Measurements from ENCODE around the gene TNFSF11.
A peak's percentile ranks its signal among the peaks of the same experiment; 100 is the strongest.

The TNFSF11 gene, protein sequence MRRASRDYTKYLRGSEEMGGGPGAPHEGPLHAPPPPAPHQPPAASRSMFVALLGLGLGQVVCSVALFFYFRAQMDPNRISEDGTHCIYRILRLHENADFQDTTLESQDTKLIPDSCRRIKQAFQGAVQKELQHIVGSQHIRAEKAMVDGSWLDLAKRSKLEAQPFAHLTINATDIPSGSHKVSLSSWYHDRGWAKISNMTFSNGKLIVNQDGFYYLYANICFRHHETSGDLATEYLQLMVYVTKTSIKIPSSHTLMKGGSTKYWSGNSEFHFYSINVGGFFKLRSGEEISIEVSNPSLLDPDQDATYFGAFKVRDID

DNA sequence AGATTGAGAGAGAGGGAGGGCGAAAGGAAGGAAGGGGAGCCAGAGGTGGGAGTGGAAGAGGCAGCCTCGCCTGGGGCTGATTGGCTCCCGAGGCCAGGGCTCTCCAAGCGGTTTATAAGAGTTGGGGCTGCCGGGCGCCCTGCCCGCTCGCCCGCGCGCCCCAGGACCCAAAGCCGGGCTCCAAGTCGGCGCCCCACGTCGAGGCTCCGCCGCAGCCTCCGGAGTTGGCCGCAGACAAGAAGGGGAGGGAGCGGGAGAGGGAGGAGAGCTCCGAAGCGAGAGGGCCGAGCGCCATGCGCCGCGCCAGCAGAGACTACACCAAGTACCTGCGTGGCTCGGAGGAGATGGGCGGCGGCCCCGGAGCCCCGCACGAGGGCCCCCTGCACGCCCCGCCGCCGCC is at the start of gene TNFSF11:
Gene TNFSF11, plus strand, starts transcription at position 142 of the 400 bp plus-strand sequence. Its CDS starts 152 bp downstream, at position 294.
- Mint-ChIP-seq H3K27ac (no peak within 1 kb of the TSS), H3K27me3 (peaks cover 49% of the 10 kb centered on the region), H3K36me3 (ENCODE audit: low read depth) (no peaks in the 10 kb centered on the region), H3K4me3 (peak within 1 kb of the TSS; percentile 59), H3K4me1 (ENCODE audit: low read depth) (peaks cover 28% of the 10 kb centered on the region), H3K9me3 (peaks cover 9% of the 10 kb centered on the region)
- intact Hi-C loops (cut with micrococcal nuclease), result no loop called here

DNA sequence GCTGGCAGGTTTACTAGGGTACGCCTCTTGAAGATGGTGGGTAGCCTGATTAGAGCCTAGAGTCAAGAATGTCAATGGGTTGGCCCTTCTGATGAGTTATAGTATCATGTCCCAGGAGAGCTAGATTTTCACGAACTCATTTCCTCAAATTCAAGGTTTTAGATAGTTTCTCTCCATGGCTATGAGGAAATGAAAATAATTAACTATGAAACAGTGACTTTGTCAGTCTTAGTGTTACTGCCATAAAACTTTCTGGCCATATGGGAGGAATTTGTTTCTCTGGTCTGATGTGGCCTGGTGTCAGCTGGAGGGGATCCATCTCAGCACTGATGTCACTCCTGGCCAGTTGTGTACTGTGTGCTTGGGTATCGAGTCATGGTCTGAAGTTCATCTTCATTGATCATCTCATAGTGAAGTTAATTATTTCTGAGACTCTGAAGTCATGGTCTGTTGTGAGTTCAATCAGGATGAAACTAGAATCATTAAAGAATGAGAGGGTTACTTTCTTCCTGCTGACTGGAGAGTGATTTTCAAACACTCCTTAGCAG is 49.4 kb upstream of the TNFSF11 start:
- H3K9me3 Mint-ChIP-seq, result peaks cover 3% of the 10 kb centered on the region
- H3K36me3 Mint-ChIP-seq (ENCODE audit: low read depth), result no peaks in the 10 kb centered on the region
- peaks cover 8% of the 10 kb centered on the region for H3K27me3 Mint-ChIP-seq
- H3K4me3 Mint-ChIP-seq, result no peak overlapping the region
- H3K4me1 Mint-ChIP-seq (ENCODE audit: low read depth), result peaks cover 26% of the 10 kb centered on the region
- intact Hi-C loops (cut with micrococcal nuclease), result no loop called here
- H3K27ac Mint-ChIP-seq, result peak overlapping the region; percentile 64

DNA sequence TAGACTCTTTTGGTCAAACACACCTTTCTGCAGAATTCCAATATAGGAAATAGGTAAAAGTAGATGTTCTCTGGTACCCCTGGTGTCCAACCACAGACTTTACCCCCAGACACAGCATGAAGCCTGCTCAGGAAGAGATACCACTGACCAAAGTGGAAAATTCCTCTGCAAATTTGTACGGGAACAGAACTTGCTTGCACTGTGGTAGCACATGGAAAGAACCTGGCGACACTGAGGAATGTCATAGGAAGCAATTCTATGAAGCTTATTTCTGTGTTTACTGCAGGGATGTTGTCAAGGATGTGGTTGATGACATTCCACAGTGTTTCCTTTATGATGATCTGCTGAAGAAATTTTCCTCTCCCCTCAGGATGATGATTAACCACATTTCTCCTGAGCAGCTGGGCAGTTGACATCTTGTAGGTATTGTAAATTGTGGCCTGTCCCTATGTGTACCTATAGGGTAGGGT is 48.9 kb upstream of the TNFSF11 start:
- intact Hi-C loops (cut with micrococcal nuclease), result no loop called here
- no peaks in the 10 kb centered on the region for H3K36me3 Mint-ChIP-seq (ENCODE audit: low read depth)
- no peaks in the 10 kb centered on the region for H3K9me3 Mint-ChIP-seq
- H3K4me3 Mint-ChIP-seq, result no peak overlapping the region
- peak overlapping the region; percentile 64 for H3K27ac Mint-ChIP-seq
- H3K27me3 Mint-ChIP-seq, result peaks cover 10% of the 10 kb centered on the region
- peaks cover 26% of the 10 kb centered on the region for H3K4me1 Mint-ChIP-seq (ENCODE audit: low read depth)

DNA sequence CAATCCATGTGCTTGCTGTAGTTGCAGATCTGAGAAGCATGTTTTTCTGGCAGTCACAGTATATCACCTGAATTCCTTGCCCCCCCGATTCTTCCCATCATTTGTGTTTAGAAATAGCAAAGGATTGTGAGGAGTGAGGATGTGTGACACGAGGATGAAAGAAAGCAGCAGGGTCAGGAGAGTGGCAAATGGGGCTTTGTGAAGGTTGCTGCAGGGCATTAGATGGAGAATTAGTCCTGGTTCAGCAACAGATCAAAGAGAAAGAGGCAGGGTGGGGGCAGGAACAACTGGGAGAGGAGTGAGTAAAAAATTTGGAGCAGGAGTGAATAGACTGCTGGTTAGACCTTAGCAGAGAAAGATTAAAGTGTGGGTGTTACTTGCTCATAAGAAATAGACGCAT is 47.7 kb upstream of the TNFSF11 start:
- Mint-ChIP-seq H3K27me3 (peaks cover 11% of the 10 kb centered on the region), H3K27ac (no peak overlapping the region)

DNA sequence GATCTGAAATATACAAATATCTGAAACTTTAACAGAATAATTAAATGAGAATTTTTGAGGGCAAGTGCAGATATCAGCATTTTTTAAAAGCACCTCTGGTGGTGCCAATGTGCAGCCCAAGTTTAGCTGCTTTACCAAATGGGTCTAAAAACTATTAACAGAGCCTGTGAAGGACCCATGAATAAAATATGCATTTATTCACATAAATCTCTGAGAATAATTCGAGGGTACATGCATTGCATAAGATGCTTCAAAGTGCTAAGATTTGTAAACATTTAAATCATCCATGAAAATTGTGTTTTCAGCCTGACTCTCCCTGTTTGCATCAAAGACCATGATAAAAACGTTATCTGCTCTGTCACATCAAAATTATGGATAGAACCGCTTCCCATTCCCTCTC is 47.1 kb upstream of the TNFSF11 start:
- H3K9me3 Mint-ChIP-seq, result no peaks in the 10 kb centered on the region
- H3K4me1 Mint-ChIP-seq (ENCODE audit: low read depth), result peaks cover 35% of the 10 kb centered on the region
- intact Hi-C loops (cut with micrococcal nuclease), result no loop called here
- no peak overlapping the region for H3K27ac Mint-ChIP-seq
- H3K27me3 Mint-ChIP-seq, result peaks cover 11% of the 10 kb centered on the region
- no peak overlapping the region for H3K4me3 Mint-ChIP-seq
- H3K36me3 Mint-ChIP-seq (ENCODE audit: low read depth), result no peaks in the 10 kb centered on the region

More for the DNA sequence above, 47.7 kb upstream of the TNFSF11 start:
- Mint-ChIP-seq H3K9me3 (no peaks in the 10 kb centered on the region), H3K4me1 (ENCODE audit: low read depth) (peaks cover 33% of the 10 kb centered on the region), H3K4me3 (no peak overlapping the region), H3K36me3 (ENCODE audit: low read depth) (no peaks in the 10 kb centered on the region)
- intact Hi-C loops (cut with micrococcal nuclease), result no loop called here

DNA sequence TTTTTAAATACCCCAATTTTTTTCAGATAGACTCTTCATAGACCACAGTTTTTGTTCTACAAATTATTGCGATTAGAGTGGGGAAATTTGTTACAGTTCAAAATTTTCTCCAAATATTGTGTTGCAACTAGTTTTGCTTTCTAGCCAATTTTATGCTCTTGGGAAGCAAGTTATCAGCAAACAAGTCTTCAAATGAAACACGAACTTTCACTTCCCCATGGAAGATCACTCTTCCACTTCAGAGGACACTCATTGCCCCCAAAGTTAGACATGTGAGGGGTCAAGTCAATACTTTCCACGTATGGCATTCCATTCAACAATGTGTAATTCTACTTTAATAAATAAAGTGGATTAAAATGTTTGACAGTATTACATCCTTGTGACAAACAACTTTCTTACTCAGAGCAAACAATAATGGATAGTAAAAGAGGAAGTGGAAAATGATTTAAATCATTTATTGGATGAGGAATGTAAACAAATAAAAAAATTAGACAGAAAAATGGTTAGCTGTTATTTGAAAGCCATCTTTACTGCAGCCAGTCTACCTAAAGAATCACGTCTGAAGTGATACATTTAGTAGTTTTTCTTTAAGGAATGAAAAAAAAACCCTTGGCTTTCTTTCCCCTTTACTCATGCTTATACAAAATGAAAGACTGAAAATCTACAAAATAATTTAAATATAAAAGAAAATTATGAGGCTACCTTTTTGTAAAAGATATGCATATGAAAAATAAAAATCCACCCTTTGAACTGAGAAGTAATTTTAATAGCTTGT is 41.2 kb upstream of the TNFSF11 start:
- no peaks in the 10 kb centered on the region for H3K36me3 Mint-ChIP-seq (ENCODE audit: low read depth)
- intact Hi-C loops (cut with micrococcal nuclease), result no loop called here
- peaks cover 13% of the 10 kb centered on the region for H3K9me3 Mint-ChIP-seq
- H3K4me1 Mint-ChIP-seq (ENCODE audit: low read depth), result peaks cover 24% of the 10 kb centered on the region
- H3K27me3 Mint-ChIP-seq, result peaks cover 13% of the 10 kb centered on the region
- H3K27ac Mint-ChIP-seq, result no peak overlapping the region
- no peak overlapping the region for H3K4me3 Mint-ChIP-seq

DNA sequence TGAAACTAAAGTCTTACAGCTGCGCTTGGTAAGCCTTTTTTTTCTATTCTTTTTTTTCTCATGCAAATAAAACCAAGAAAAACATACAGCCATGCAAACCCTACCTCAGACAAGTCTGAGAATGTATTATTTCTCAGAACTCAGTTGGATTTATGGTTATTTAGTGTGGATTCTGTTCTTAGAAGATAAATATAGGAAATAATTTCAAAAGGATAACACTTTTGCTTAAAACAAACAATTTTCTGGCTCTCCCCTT is 40.7 kb upstream of the TNFSF11 start:
- H3K9me3 Mint-ChIP-seq, result peaks cover 16% of the 10 kb centered on the region
- peaks cover 14% of the 10 kb centered on the region for H3K27me3 Mint-ChIP-seq
- peaks cover 24% of the 10 kb centered on the region for H3K4me1 Mint-ChIP-seq (ENCODE audit: low read depth)
- intact Hi-C loops (cut with micrococcal nuclease), result no loop called here
- peak overlapping the region; percentile 33 for H3K27ac Mint-ChIP-seq
- H3K36me3 Mint-ChIP-seq (ENCODE audit: low read depth), result no peaks in the 10 kb centered on the region
- H3K4me3 Mint-ChIP-seq, result no peak overlapping the region

DNA sequence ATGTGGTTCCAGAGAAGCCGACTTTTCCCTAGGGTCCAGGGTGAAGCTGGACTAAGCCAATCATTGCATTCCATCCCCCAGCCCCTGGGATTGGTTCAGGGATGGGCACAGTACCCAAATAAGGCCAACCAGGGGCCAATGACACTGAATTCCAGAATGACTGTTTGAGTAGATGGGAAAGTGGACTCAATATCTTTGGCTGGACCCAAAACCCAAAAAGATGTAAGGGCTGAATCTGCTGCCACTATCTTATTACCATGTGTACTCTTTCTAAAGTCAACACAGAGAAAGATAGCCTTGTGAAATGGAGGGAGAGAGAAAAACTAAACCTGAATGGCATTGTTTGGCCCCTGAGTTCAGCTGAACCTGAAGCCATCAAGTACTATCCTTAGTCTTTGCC is 39.2 kb upstream of the TNFSF11 start:
- Mint-ChIP-seq H3K9me3 (peaks cover 16% of the 10 kb centered on the region), H3K27ac (no peak overlapping the region), H3K36me3 (ENCODE audit: low read depth) (no peaks in the 10 kb centered on the region), H3K27me3 (peaks cover 14% of the 10 kb centered on the region), H3K4me3 (no peak overlapping the region), H3K4me1 (ENCODE audit: low read depth) (peaks cover 29% of the 10 kb centered on the region)
- intact Hi-C loops (cut with micrococcal nuclease), result no loop called here

DNA sequence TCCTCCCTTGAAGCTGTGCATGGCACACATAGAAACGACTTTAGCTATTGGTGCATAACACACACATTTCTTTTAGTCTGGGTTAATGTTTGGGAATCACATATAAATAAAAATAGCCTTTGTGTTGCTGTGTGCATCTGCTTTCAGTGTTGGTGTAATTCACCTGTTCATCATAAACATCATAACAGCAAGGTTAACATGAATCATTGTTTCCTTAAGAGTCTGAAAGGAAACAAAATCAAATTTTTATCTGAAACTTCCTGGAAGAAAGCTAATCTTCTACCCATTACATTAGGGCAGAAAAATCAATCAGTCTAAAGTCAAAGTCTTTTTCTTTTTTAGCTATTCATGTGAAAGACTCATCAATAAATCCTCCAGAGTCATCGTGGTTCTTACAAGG is 35.0 kb upstream of the TNFSF11 start:
- H3K4me1 Mint-ChIP-seq (ENCODE audit: low read depth), result peaks cover 20% of the 10 kb centered on the region
- H3K9me3 Mint-ChIP-seq, result peaks cover 16% of the 10 kb centered on the region
- intact Hi-C loops (cut with micrococcal nuclease), result no loop called here
- H3K4me3 Mint-ChIP-seq, result no peak overlapping the region
- no peaks in the 10 kb centered on the region for H3K36me3 Mint-ChIP-seq (ENCODE audit: low read depth)
- peaks cover 12% of the 10 kb centered on the region for H3K27me3 Mint-ChIP-seq
- no peak overlapping the region for H3K27ac Mint-ChIP-seq

DNA sequence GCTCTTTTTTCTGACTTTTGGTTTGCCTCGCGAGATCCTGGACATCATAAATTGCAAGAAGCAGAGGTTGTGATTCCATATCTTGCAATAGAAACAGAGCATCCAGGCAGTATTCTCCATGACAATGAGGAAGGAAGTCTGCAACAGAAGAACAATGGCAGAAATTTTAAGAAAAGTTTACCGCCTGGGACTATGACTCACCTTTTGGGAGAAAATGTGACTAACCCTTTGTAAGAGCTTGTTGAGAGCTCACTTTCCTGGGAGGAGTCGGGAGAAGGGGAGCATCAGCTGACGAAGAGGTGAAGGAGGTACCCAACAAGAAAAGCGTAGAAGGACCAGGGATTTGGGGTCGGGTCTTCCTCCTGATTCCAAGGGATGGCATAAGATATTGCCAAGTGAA is 34.3 kb upstream of the TNFSF11 start:
- intact Hi-C loops (cut with micrococcal nuclease), result no loop called here
- no peak overlapping the region for H3K27ac Mint-ChIP-seq
- peaks cover 12% of the 10 kb centered on the region for H3K9me3 Mint-ChIP-seq
- peaks cover 10% of the 10 kb centered on the region for H3K27me3 Mint-ChIP-seq
- no peak overlapping the region for H3K4me3 Mint-ChIP-seq
- no peaks in the 10 kb centered on the region for H3K36me3 Mint-ChIP-seq (ENCODE audit: low read depth)
- H3K4me1 Mint-ChIP-seq (ENCODE audit: low read depth), result peaks cover 19% of the 10 kb centered on the region

DNA sequence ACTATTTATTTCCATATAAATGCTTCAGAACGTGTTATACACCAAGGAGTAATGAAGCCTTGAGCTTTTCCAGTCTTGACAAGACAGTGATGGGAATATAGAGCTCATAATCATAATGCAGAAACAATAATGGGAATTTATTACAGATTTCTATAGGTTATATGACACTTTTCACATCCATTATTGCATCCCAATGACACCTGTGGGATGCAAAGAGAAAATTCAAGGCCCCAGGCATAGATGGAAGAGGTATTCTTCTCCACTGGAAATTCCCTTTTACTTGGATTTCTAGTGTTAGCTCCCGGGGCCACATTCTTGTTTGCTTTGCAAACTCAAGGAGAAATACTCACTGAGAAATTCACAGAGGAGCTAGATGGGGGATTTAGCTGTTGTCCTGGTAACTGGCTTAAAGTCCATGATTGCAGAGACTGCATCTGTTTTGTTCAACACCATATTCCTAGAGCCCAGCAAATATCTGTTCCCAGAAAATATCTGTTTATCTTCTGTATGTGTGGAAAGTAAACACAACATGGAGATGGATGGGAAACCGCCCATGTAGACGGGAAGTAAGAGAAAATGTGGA is 30.6 kb upstream of the TNFSF11 start:
- Mint-ChIP-seq H3K27ac (peak overlapping the region; percentile 31), H3K36me3 (ENCODE audit: low read depth) (no peaks in the 10 kb centered on the region), H3K27me3 (peaks cover 4% of the 10 kb centered on the region), H3K4me3 (no peak overlapping the region), H3K9me3 (no peaks in the 10 kb centered on the region), H3K4me1 (ENCODE audit: low read depth) (peaks cover 19% of the 10 kb centered on the region)
- intact Hi-C loops (cut with micrococcal nuclease), result no loop called here

DNA sequence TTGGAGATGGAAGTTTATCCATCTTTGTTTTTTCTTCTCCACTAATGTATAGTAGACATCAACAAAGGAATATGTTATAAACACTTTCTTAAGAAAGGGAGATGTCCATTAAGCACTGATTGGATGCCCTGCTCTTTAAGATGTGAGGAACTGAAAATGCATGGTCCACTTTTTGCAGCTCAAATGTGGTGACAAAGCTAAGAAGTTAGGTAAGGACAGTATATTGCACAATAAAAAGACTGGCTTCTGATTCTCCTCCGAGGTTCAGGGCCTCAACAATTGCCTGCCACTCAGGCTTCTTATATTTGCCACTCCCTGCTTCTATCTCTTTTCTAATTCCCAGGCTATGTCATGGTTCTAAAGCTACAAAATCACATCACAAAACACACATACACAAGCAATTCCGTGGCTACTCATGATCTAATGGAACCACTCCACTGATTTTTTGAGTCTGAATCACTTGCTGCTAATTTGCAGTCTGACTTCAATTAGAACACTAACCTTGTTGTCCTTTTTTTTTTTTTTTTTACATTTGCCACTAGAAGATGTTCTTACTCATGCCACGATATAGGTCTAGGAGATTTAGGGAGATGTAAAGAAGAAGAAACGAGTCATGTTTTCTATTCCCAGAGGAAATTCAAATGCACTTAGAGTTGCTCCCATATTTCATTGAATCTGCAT is 29.6 kb upstream of the TNFSF11 start:
- no peaks in the 10 kb centered on the region for H3K9me3 Mint-ChIP-seq
- H3K4me3 Mint-ChIP-seq, result no peak overlapping the region
- H3K36me3 Mint-ChIP-seq (ENCODE audit: low read depth), result no peaks in the 10 kb centered on the region
- intact Hi-C loops (cut with micrococcal nuclease), result no loop called here
- peak overlapping the region; percentile 31 for H3K27ac Mint-ChIP-seq
- H3K4me1 Mint-ChIP-seq (ENCODE audit: low read depth), result peaks cover 29% of the 10 kb centered on the region
- peaks cover 9% of the 10 kb centered on the region for H3K27me3 Mint-ChIP-seq

DNA sequence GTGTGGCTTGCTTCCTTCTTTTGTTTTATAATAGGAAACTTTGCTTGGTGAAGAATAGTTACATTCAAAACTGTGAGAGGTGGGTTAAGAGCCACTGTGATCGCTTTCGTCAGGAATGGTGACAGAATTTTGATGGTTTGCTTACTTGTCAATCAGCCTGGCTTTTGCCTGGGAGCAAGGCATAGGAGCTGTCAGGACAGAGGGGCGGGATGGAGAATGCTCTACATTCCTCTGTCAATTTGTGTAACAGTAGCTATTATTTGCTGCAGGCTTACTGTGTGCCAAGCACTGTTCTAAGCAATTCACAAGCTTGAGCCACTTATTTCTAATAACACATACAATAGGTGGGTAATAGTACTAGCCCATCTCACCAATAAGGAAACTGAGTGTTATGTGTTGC is 28.1 kb upstream of the TNFSF11 start:
- H3K27me3 Mint-ChIP-seq, result peaks cover 7% of the 10 kb centered on the region
- peaks cover 25% of the 10 kb centered on the region for H3K4me1 Mint-ChIP-seq (ENCODE audit: low read depth)
- no peaks in the 10 kb centered on the region for H3K9me3 Mint-ChIP-seq
- H3K4me3 Mint-ChIP-seq, result no peak overlapping the region
- no peaks in the 10 kb centered on the region for H3K36me3 Mint-ChIP-seq (ENCODE audit: low read depth)
- intact Hi-C loops (cut with micrococcal nuclease), result no loop called here
- H3K27ac Mint-ChIP-seq, result no peak overlapping the region

DNA sequence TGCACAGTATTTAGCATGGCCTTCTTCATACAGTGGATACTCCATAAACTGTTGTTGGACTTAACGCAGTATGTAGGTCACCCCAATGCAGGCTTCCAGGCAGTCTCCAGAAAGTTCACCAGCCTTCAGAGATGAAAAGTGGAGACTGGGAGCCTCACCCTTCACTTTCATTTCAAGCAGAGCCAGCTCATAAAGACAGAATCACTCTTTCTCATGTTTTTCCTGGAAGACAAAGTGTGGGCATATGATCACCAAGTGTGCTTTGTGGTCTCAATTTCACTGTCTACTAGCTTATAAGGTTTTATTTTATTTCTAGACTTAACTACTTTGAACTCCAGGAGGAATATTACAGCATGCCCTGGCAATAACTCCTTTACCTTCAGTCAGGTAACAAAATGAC is 26.3 kb upstream of the TNFSF11 start:
- H3K9me3 Mint-ChIP-seq, result no peaks in the 10 kb centered on the region
- H3K4me1 Mint-ChIP-seq (ENCODE audit: low read depth), result peaks cover 18% of the 10 kb centered on the region

More for the DNA sequence above, 26.3 kb upstream of the TNFSF11 start:
- H3K27me3 Mint-ChIP-seq, result peaks cover 5% of the 10 kb centered on the region
- H3K36me3 Mint-ChIP-seq (ENCODE audit: low read depth), result no peaks in the 10 kb centered on the region
- H3K27ac Mint-ChIP-seq, result no peak overlapping the region
- intact Hi-C loops (cut with micrococcal nuclease), result no loop called here
- H3K4me3 Mint-ChIP-seq, result no peak overlapping the region
